ENCODE results near the gene YY1.

- TF ChIP-seq CTCF (conservative IDR thresholded peaks at IDR 0.05 in 1 of 2, IDR thresholded peaks at IDR 0.05 in 1 of 2; ENCODE audit: low read depth in 1 of 2, low read length in 2 of 2) (no peak), EZH2 (IDR thresholded peaks at IDR 0.05; ENCODE audit: low read length, missing control alignments) (no peak)
Measured at GRCh38 chr14:100256339-100256895, 17.5 kb downstream of the YY1 start.
